B cell (primary cell): ENCODE results near the gene TRIB2. TPM values are rescaled to one million over a fixed set of nuclear protein-coding genes. Genes with fewer than 3 reads are reported as not detected.

Experiments
- ATAC-seq: fragments of 200-7000 bp; cut with Tn5 transposase; one replicate; pipeline ENCODE4 v1.10.0; 2021; ENCODE audit warnings: low read depth, mild to moderate bottlenecking, moderate number of reproducible peaks, moderate library complexity
- CTCF ChIA-PET: fragments of 350-600 bp; sonication (Branson Sonifier 250); formaldehyde crosslinking; loops from one replicate; lab custom pipeline; 2021; ENCODE audit warnings: antibody characterized with exemption, inconsistent platforms; lab: Charles Lee
- POLR2A ChIA-PET: fragments of 350-600 bp; sonication (Branson Sonifier 250); formaldehyde crosslinking; loops from one replicate; lab custom pipeline; 2021; ENCODE audit warnings: antibody characterized with exemption; lab: Charles Lee
- DNase-seq: peaks from one replicate; pipeline ENCODE4 v3.0.0; 2013
- H2AFZ ChIP-seq: 2 replicates; pipeline ENCODE4 v1.6.1; 2012; ENCODE audit warnings: mild to moderate bottlenecking, low read depth, low read length; ENCODE audit not compliant: insufficient read depth, poor library complexity, severe bottlenecking
- H3K27ac ChIP-seq, 2 donors: 1 replicate in 1 of 2; 2 replicates in 1 of 2; pipeline ENCODE4 v1.5.1; 2012 to 2013; ENCODE audit warnings: low read length in 2 of 2, mild to moderate bottlenecking in 2 of 2, moderate library complexity in 1 of 2
- H3K27me3 ChIP-seq, 4 experiments: fragments of 200-600 bp in 1 of 4; sonication (generic) in 1 of 4; replicated peaks in 1 of 4; 1 replicate in 2 of 4; 2 replicates in 2 of 4; pipeline versions ENCODE4 v1.6.1 to v1.7.0; 2013 to 2016; ENCODE audit warnings: low read length in 3 of 4, mild to moderate bottlenecking in 2 of 4, mixed read lengths in 1 of 4, moderate library complexity in 1 of 4; ENCODE audit not compliant: insufficient read depth in 4 of 4, control insufficient read depth in 3 of 4; ENCODE audit errors: control extremely low read depth in 1 of 4
- H3K36me3 ChIP-seq, 2 experiments: replicated peaks in 1 of 2; 1 replicate in 1 of 2; 2 replicates in 1 of 2; pipeline versions ENCODE4 v1.6.1 to v1.7.1; 2013; ENCODE audit warnings: low read length in 1 of 2; ENCODE audit not compliant: insufficient read depth in 2 of 2, control insufficient read depth in 1 of 2; ENCODE audit errors: control extremely low read depth in 1 of 2, extremely low read depth in 1 of 2
- H3K4me1 ChIP-seq, 2 donors: fragments of 200-600 bp in 1 of 2; sonication (generic) in 1 of 2; 1 replicate in 1 of 2; 2 replicates in 1 of 2; pipeline versions ENCODE4 v1.5.1 to v1.6.1; 2013 to 2017; ENCODE audit warnings: low read length in 2 of 2; ENCODE audit not compliant: control insufficient read depth in 2 of 2, insufficient read depth in 2 of 2
- H3K4me2 ChIP-seq: replicated peaks from 2 replicates; pipeline ENCODE3; 2012; ENCODE audit warnings: mild to moderate bottlenecking, low read depth, low read length; ENCODE audit not compliant: poor library complexity, severe bottlenecking
- H3K4me3 ChIP-seq, 5 experiments: fragments of 200-600 bp in 1 of 5; sonication (generic) in 1 of 5; 1 replicate in 3 of 5; 2 replicates in 2 of 5; pipeline versions ENCODE4 v1.5.1 to v1.7.0; 2011 to 2016; ENCODE audit warnings: low read length in 4 of 5, mild to moderate bottlenecking in 4 of 5, low read depth in 2 of 5, control low read depth in 1 of 5, moderate library complexity in 1 of 5; ENCODE audit not compliant: insufficient read depth in 1 of 5; ENCODE audit errors: control extremely low read depth in 1 of 5, extremely low read depth in 1 of 5
- H3K79me2 ChIP-seq: fragments of 200-600 bp; sonication (generic); one replicate; pipeline ENCODE4 v1.6.0; 2016; ENCODE audit warnings: low read length; ENCODE audit not compliant: control insufficient read depth, insufficient read depth
- H3K9ac ChIP-seq: fragments of 200-600 bp; sonication (generic); 2 replicates; pipeline ENCODE4 v1.6.1; 2017; ENCODE audit warnings: mild to moderate bottlenecking, low read length, moderate library complexity
- H3K9me3 ChIP-seq, 3 donors: one replicate each; pipeline versions ENCODE4 v1.6.1 to v1.7.1; 2013; ENCODE audit warnings: low read length in 2 of 3; ENCODE audit not compliant: control insufficient read depth in 2 of 3, insufficient read depth in 1 of 3; ENCODE audit errors: control extremely low read depth in 1 of 3
- H4K20me1 ChIP-seq: 2 replicates; pipeline ENCODE4 v1.6.0; 2012; ENCODE audit warnings: mild to moderate bottlenecking, low read length; ENCODE audit not compliant: insufficient read depth, control insufficient read depth, poor library complexity, severe bottlenecking
- H3K27ac Mint-ChIP-seq: one replicate; pipeline ENCODE4 v1.8.0; 2021; ENCODE audit warnings: mixed read lengths
- H3K27me3 Mint-ChIP-seq: one replicate; pipeline ENCODE4 v1.8.0; 2021; ENCODE audit warnings: mixed read lengths
- H3K4me1 Mint-ChIP-seq: one replicate; pipeline ENCODE4 v1.8.0; 2021; ENCODE audit warnings: mixed read lengths
- H3K4me3 Mint-ChIP-seq: one replicate; pipeline ENCODE4 v1.8.0; 2021; ENCODE audit warnings: mixed read lengths
- H3K9me3 Mint-ChIP-seq: one replicate; pipeline ENCODE4 v1.8.0; 2022; ENCODE audit warnings: mixed read lengths; ENCODE audit not compliant: insufficient read depth
- EZH2 ChIP-seq: IDR thresholded peaks from 2 replicates; pipeline ENCODE4 v1.6.1; 2012; ENCODE audit warnings: borderline replicate concordance, low read depth, mild to moderate bottlenecking, moderate library complexity, low read length; ENCODE audit not compliant: insufficient read depth, poor library complexity, severe bottlenecking
- WGBS: methylation state at CpG from one replicate; pipeline ENCODE4 v1.1.5; 2013; ENCODE audit warnings: missing lambda C conversion rate; ENCODE audit not compliant: insufficient coverage; 5-methylcytosine and 5-hydroxymethylcytosine counted together
- intact Hi-C: fragments of 100-400 bp; cut with micrococcal nuclease; formaldehyde crosslinking; loops from one replicate; pipeline ENCODE4 v1.10.0; 2022
- polyA plus RNA-seq: library from polyadenylated mRNA; depleted of rRNA; stranded (reverse); fragments of >200 nt; gene quantifications from 2 replicates; pipeline ENCODE4 v1.2.3, GENCODE V29; 2012
- total RNA-seq, 2 donors: library from RNA; stranded (reverse); fragments of 120-200 nt in 1 of 2; gene quantifications; 1 replicate in 1 of 2; 2 replicates in 1 of 2; pipeline versions ENCODE4 v1.2.3 to v1.2.4, GENCODE V29; 2013 to 2022
- TF ChIP-seq, protein P1 (sequence below): fragments of 200-600 bp; IDR thresholded peaks from one replicate; pipeline ENCODE4 v1.8.0; 2022; ENCODE audit warnings: antibody characterized with exemption, mild to moderate bottlenecking

The TRIB2 gene
- total and polyA plus RNA-seq, 2 donors (not counting 1 experiment from before 2014, with no cell fraction given), result 36.3 to 117 TPM

DNA sequence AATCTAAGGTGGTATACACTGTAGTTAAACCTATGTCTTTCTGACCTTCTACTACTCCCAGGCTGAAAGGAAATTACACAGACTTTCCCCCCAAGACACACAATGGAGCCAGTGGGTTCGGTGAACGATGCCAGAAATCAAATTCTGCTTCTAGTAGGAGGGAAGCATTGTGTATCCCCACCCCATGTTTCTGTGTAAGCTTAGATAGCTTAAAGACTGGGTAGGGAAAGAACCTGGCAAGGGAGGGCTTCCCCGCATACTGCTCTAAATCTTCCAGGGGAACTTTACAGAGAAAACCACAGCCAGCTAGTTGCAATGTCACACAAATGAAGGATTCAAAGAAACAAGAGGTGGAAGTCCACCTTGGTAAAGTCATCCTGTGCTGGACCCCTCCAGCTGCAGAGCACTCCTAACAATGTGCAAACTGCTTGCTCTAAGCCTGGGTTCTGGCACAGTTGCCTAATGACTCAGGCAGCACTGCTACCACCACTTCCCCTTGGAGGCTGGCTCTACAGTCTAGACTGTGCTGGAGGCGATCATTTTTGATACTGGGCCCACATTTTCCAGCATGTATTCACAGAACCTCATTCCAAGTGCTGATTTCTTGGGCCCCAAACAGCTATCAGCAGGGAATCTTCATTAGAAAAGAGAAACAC is 47.5 kb downstream of the TRIB2 start:
- no peak for TF ChIP-seq EZH2
- TF ChIP-seq, protein P1, sequence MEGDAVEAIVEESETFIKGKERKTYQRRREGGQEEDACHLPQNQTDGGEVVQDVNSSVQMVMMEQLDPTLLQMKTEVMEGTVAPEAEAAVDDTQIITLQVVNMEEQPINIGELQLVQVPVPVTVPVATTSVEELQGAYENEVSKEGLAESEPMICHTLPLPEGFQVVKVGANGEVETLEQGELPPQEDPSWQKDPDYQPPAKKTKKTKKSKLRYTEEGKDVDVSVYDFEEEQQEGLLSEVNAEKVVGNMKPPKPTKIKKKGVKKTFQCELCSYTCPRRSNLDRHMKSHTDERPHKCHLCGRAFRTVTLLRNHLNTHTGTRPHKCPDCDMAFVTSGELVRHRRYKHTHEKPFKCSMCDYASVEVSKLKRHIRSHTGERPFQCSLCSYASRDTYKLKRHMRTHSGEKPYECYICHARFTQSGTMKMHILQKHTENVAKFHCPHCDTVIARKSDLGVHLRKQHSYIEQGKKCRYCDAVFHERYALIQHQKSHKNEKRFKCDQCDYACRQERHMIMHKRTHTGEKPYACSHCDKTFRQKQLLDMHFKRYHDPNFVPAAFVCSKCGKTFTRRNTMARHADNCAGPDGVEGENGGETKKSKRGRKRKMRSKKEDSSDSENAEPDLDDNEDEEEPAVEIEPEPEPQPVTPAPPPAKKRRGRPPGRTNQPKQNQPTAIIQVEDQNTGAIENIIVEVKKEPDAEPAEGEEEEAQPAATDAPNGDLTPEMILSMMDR, result no peak
- no peak overlapping the region for H3K4me3 Mint-ChIP-seq
- H3K36me3 ChIP-seq, result no peaks in the 10 kb centered on the region
- ChIA-PET POLR2A (no interaction called here), CTCF (no interaction called here)
- H3K79me2 ChIP-seq, result no peaks in the 10 kb centered on the region
- peaks cover 0 to 4% (median 0%) of the 10 kb centered on the region in 3 donors for H3K9me3 ChIP-seq
- no peaks in the 10 kb centered on the region for H3K9me3 Mint-ChIP-seq
- H3K4me1 Mint-ChIP-seq, result no peaks in the 10 kb centered on the region
- H3K4me1 ChIP-seq, result no peaks in the 10 kb centered on the region
- H2AFZ ChIP-seq, result no peak overlapping the region
- intact Hi-C loops, result no loop called here
- peaks cover 36% of the 10 kb centered on the region for H3K27me3 Mint-ChIP-seq
- no peak for ATAC-seq
- H3K27ac ChIP-seq, result no peak overlapping the region
- no peak overlapping the region for H3K9ac ChIP-seq
- no peak overlapping the region for H3K4me3 ChIP-seq
- H3K27ac Mint-ChIP-seq, result no peak overlapping the region
- no peak overlapping the region for H3K4me2 ChIP-seq
- DNase-seq, result no peak
- no peaks in the 10 kb centered on the region for H4K20me1 ChIP-seq
- H3K27me3 ChIP-seq, result peaks cover 0 to 10% (median 2%) of the 10 kb centered on the region in 4 experiments
- 100% methylated on average over 1 of the region's 4 CpGs for WGBS

DNA sequence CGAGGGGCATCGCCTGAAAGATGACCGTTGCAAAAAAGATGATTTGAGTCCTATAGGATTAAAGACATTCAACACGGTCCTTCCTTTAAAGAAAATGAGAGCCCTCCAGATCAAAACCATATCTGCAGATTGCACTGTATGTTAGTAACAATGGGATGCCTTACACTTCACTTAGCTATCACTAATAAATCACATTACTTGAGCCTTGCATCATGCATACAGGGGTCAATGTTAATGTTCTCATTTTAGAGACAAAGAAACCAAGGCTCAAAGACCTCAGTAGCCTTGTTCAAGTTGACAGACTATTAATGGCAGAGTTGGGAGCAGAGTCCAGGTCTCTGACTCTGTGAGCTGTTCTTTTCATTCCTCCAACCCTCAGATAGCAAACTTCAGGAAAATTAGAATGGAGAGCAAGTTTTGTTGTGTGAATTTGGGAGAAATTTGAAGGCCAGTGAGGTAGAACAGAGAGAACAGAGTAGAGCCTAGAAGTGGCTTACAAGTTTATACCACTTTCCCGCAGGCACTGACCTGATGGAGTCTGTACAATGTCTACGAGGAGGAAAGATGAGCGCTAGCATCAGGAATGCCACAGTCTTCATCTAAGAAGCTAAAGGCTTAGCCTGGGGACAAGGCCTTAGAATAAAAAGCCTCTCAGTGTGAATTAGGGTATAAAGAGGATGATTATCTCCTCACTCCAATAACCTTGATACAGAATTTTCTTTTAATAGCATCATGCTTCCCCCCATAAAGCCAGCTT is 48.3 kb downstream of the TRIB2 start:
- no peak for DNase-seq
- Mint-ChIP-seq H3K9me3 (no peaks in the 10 kb centered on the region), H3K4me3 (no peak overlapping the region), H3K4me1 (no peaks in the 10 kb centered on the region), H3K27me3 (peaks cover 40% of the 10 kb centered on the region), H3K27ac (no peak overlapping the region)
- Histone ChIP-seq H4K20me1 (no peaks in the 10 kb centered on the region), H2AFZ (no peak overlapping the region), H3K79me2 (no peaks in the 10 kb centered on the region), H3K27me3 (peaks cover 0 to 16% (median 4%) of the 10 kb centered on the region in 4 experiments), H3K27ac (no peak overlapping the region), H3K36me3 (no peaks in the 10 kb centered on the region), H3K4me1 (no peaks in the 10 kb centered on the region), H3K4me2 (no peak overlapping the region), H3K4me3 (no peak overlapping the region), H3K9me3 (peaks cover 0 to 4% (median 0%) of the 10 kb centered on the region in 3 donors), H3K9ac (no peak overlapping the region)
- ChIA-PET POLR2A (no interaction called here), CTCF (no interaction called here)
- WGBS, result 67% methylated on average over 3 of the region's 7 CpGs
- TF ChIP-seq, protein P1, result no peak
- TF ChIP-seq EZH2, result no peak
- intact Hi-C loops, result no loop called here
- ATAC-seq, result no peak
